Endothelial cell of umbilical vein (primary cell): ENCODE data around the gene GLMN.
"Not testable (repeated sequence)": the region's sequence is repeated elsewhere in the genome, so short reads cannot be mapped to it uniquely, and the experiment has no call there.

Experiments
- EZH2 ChIP-seq: IDR thresholded peaks from 2 replicates; pipeline ENCODE4 v1.6.1; 2012; ENCODE audit warnings: borderline replicate concordance, low read depth, mild to moderate bottlenecking, moderate library complexity, low read length, inconsistent platforms; ENCODE audit not compliant: severe bottlenecking
- MAX ChIP-seq: IDR thresholded peaks from 2 replicates; pipeline ENCODE4 v1.6.1; 2011; ENCODE audit not compliant: insufficient read depth, insufficient read length
- MYC ChIP-seq: IDR thresholded peaks from one replicate; pipeline ENCODE4 v1.6.1; 2011; ENCODE audit warnings: mild to moderate bottlenecking, low read depth, low read length
- POLR2A ChIP-seq: IDR thresholded peaks from 2 replicates; pipeline ENCODE4 v1.6.1; 2012; ENCODE audit warnings: low read depth, mild to moderate bottlenecking, control low read depth, low read length
- POLR2AphosphoS5 ChIP-seq: IDR thresholded peaks from 2 replicates; pipeline ENCODE4 v1.6.1; 2012; ENCODE audit warnings: low read depth, mild to moderate bottlenecking, control low read depth, low read length, moderate library complexity; ENCODE audit not compliant: insufficient read depth
- TF ChIP-seq, protein P1 (sequence below), 2 donors: IDR thresholded peaks; 1 replicate in 1 of 2; 2 replicates in 1 of 2; pipeline ENCODE4 v1.5.1; 2011; ENCODE audit warnings: low read length in 2 of 2, mild to moderate bottlenecking in 2 of 2, moderate library complexity in 2 of 2, control low read depth in 1 of 2, inconsistent platforms in 1 of 2, low read depth in 1 of 2; ENCODE audit not compliant: insufficient read depth in 1 of 2; ENCODE audit errors: extremely low read depth in 1 of 2

DNA sequence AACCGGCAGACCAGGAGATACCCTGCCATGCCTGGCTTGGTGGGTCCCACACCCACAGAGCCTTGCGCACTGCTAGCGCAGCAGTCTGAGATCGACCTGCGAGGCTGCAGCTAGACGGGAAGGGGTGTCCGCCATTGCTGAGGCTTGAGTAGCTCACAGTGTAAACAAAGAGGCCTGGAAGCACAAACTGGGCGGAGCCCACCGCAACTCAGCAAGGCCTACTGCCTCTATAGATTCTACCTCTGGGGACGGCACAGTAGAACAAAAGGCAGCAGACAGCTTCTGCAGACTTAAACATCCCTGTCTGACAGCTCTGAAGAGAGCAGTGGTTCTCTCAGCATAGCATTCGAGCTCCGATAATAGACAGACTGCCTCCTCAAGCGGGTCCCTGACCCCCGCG lies 19.0 kb downstream of the GLMN start:
- not testable (repeated sequence) for TF ChIP-seq EZH2, POLR2A, POLR2AphosphoS5, MYC, MAX
- TF ChIP-seq, protein P1, sequence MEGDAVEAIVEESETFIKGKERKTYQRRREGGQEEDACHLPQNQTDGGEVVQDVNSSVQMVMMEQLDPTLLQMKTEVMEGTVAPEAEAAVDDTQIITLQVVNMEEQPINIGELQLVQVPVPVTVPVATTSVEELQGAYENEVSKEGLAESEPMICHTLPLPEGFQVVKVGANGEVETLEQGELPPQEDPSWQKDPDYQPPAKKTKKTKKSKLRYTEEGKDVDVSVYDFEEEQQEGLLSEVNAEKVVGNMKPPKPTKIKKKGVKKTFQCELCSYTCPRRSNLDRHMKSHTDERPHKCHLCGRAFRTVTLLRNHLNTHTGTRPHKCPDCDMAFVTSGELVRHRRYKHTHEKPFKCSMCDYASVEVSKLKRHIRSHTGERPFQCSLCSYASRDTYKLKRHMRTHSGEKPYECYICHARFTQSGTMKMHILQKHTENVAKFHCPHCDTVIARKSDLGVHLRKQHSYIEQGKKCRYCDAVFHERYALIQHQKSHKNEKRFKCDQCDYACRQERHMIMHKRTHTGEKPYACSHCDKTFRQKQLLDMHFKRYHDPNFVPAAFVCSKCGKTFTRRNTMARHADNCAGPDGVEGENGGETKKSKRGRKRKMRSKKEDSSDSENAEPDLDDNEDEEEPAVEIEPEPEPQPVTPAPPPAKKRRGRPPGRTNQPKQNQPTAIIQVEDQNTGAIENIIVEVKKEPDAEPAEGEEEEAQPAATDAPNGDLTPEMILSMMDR (IDR thresholded peaks at IDR 0.05; ENCODE audit: extremely low read depth in 1 of 2, insufficient read depth in 1 of 2, low read depth in 1 of 2, low read length in 2 of 2): not testable (repeated sequence)
